A549 (cell line): Measurements from ENCODE around the gene CPNE7.

Source experiments
- CEBPB ChIP-seq, 2 experiments: fragments of >200 bp in 1 of 2; sonication (Bioruptor Twin) in 1 of 2; formaldehyde crosslinking in 1 of 2; IDR thresholded peaks; 2 replicates each; pipeline ENCODE4 v1.6.1; 2012 to 2016
- CHD2 ChIP-seq: fragments of 150-350 bp; IDR thresholded peaks from 2 replicates; pipeline ENCODE4 v1.6.1; 2014; ENCODE audit warnings: low read length; ENCODE audit not compliant: partially characterized antibody
- CTCF ChIP-seq: fragments of >200 bp; sonication (Bioruptor Twin); formaldehyde crosslinking; IDR thresholded peaks from 3 replicates; pipeline ENCODE4 v1.5.1; 2016
- JUNB ChIP-seq: fragments of >200 bp; sonication (Bioruptor Twin); formaldehyde crosslinking; IDR thresholded peaks from 2 replicates; pipeline ENCODE4 v1.6.1; 2016
- MAZ ChIP-seq: fragments of 150-350 bp; IDR thresholded peaks from 2 replicates; pipeline ENCODE4 v1.6.1; 2014; ENCODE audit warnings: antibody characterized with exemption, low read depth, low read length, borderline replicate concordance
- PHF8 ChIP-seq: fragments of 200-600 bp; sonication (generic); IDR thresholded peaks from 2 replicates; pipeline ENCODE4 v1.6.1; 2016; ENCODE audit warnings: low read depth, mild to moderate bottlenecking, antibody characterized with exemption, moderate library complexity, borderline replicate concordance
- POLR2A ChIP-seq: IDR thresholded peaks from 2 replicates; pipeline ENCODE4 v1.6.1; 2012; ENCODE audit warnings: mild to moderate bottlenecking, low read length
- TP53 ChIP-seq: fragments of 250-450 bp; sonication (Bioruptor Pico); IDR thresholded peaks from 2 replicates; pipeline ENCODE4 v1.5.0; 2021; ENCODE audit warnings: mild to moderate bottlenecking, moderate library complexity
- ZSCAN20 ChIP-seq: fragments of 250-450 bp; sonication (Bioruptor Pico); IDR thresholded peaks from 2 replicates; pipeline ENCODE4 v1.8.0; 2022; ENCODE audit warnings: mild to moderate bottlenecking, moderate library complexity
- TF ChIP-seq, protein P1 (sequence below): fragments of 200-600 bp; sonication (generic); IDR thresholded peaks from 2 replicates; pipeline ENCODE4 v1.6.1; 2016; ENCODE audit warnings: antibody characterized with exemption, mild to moderate bottlenecking, moderate library complexity
- TF ChIP-seq, protein P2 (sequence below): fragments of 150-350 bp; IDR thresholded peaks from 2 replicates; pipeline ENCODE4 v1.6.1; 2014; ENCODE audit warnings: low read depth, mild to moderate bottlenecking, low read length

GRCh38 chr16:89617036-89617435 lies 41.5 kb downstream of the CPNE7 start:
- TF ChIP-seq POLR2A (no peak), CTCF (no peak), ZSCAN20 (no peak), CHD2 (no peak), PHF8 (no peak), TP53 (CRISPR knock-in tag) (no peak), CEBPB (IDR thresholded peaks at IDR 0.05) (no peak), JUNB (no peak), MAZ (no peak)
- TF ChIP-seq, protein P1, sequence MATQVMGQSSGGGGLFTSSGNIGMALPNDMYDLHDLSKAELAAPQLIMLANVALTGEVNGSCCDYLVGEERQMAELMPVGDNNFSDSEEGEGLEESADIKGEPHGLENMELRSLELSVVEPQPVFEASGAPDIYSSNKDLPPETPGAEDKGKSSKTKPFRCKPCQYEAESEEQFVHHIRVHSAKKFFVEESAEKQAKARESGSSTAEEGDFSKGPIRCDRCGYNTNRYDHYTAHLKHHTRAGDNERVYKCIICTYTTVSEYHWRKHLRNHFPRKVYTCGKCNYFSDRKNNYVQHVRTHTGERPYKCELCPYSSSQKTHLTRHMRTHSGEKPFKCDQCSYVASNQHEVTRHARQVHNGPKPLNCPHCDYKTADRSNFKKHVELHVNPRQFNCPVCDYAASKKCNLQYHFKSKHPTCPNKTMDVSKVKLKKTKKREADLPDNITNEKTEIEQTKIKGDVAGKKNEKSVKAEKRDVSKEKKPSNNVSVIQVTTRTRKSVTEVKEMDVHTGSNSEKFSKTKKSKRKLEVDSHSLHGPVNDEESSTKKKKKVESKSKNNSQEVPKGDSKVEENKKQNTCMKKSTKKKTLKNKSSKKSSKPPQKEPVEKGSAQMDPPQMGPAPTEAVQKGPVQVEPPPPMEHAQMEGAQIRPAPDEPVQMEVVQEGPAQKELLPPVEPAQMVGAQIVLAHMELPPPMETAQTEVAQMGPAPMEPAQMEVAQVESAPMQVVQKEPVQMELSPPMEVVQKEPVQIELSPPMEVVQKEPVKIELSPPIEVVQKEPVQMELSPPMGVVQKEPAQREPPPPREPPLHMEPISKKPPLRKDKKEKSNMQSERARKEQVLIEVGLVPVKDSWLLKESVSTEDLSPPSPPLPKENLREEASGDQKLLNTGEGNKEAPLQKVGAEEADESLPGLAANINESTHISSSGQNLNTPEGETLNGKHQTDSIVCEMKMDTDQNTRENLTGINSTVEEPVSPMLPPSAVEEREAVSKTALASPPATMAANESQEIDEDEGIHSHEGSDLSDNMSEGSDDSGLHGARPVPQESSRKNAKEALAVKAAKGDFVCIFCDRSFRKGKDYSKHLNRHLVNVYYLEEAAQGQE, result no peak
- TF ChIP-seq, protein P2, sequence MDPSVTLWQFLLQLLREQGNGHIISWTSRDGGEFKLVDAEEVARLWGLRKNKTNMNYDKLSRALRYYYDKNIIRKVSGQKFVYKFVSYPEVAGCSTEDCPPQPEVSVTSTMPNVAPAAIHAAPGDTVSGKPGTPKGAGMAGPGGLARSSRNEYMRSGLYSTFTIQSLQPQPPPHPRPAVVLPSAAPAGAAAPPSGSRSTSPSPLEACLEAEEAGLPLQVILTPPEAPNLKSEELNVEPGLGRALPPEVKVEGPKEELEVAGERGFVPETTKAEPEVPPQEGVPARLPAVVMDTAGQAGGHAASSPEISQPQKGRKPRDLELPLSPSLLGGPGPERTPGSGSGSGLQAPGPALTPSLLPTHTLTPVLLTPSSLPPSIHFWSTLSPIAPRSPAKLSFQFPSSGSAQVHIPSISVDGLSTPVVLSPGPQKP, result no peak
